ENCODE results near the gene MAPKAPK5. TPM values are rescaled to one million over a fixed set of nuclear protein-coding genes. Genes with fewer than 3 reads are reported as not detected.

MAPKAPK5 gene
- total RNA-seq, 1 experiment from 2014 or later, result 85.7 TPM

DNA sequence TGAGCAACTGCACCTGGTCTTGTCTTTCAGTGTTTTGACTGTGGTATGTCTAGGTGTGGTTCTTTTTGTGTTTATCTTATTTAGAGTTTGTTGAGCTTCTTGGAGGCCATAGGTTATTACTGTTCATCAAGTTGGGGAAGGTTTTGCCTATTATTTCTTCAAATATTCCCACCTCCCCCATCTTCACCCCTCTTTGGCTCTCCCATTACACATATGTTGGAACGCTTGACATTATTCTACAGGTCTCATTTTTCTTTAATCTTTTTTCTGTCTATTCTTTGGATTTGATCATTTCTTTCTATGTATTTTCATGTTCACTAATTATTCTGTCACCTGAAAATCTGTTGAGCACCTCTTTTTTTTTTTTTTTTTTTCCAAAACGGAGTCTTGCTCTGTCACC is 16.2 kb downstream of the MAPKAPK5 start:
- no peak overlapping the region for H2BK20ac ChIP-seq (ENCODE audit: low read depth, low read length, poor library complexity, severe bottlenecking)
- H3K9me3 ChIP-seq (ENCODE audit: control insufficient read depth, low read depth, low read length), result no peaks in the 10 kb centered on the region
- DNase-seq, result no peak
- H3K23me2 ChIP-seq (ENCODE audit: insufficient read length, low read depth, low read length, poor library complexity, severe bottlenecking), result no peaks in the 10 kb centered on the region
- Mint-ChIP-seq H3K9me3 (0 out of 5 replicates have a peak, but pooled peaks cover 0 to 3% of the 10 kb centered on the region in 2 experiments), H3K27me3 (ENCODE audit: low read depth) (no peaks in the 10 kb centered on the region), H3K4me1 (peaks cover 8 to 12% of the 10 kb centered on the region in 2 experiments; a peak in 3 of 4 replicates), H3K27ac (peak overlapping the region in 1 of 3 experiments; percentile 16; a peak in 1 of 7 replicates), H3K36me3 (ENCODE audit: insufficient read depth in 1 of 3, low read depth in 3 of 3) (peaks cover 11 to 18% (median 12%) of the 10 kb centered on the region in 3 experiments), H3K4me3 (no peak overlapping the region)
- no peaks in the 10 kb centered on the region; the same call in 1 of the 2 replicates for H3K4me1 ChIP-seq (ENCODE audit: insufficient read depth, low read length)
- H3K23ac ChIP-seq (ENCODE audit: insufficient read length, low read depth, low read length), result no peak overlapping the region
- WGBS (ENCODE audit: extremely low coverage, insufficient read length, low lambda C conversion rate), result no CpG with 5 or more reads among the region's 2 CpGs
- H3K27me3 ChIP-seq (ENCODE audit: insufficient read depth, low read length), result no peaks in the 10 kb centered on the region
- H4K5ac ChIP-seq (ENCODE audit: insufficient read length, low read depth, low read length), result no peak overlapping the region
- no peak overlapping the region for H3K27ac ChIP-seq (ENCODE audit: insufficient read length, low read depth, low read length)
- H2BK15ac ChIP-seq (ENCODE audit: low read depth, low read length), result no peak overlapping the region
- H4K91ac ChIP-seq (ENCODE audit: insufficient read length, low read depth, low read length), result no peak overlapping the region
- H2AFZ ChIP-seq (ENCODE audit: low read length), result no peak overlapping the region
- no peaks in the 10 kb centered on the region for H4K20me1 ChIP-seq (ENCODE audit: control insufficient read depth, insufficient read depth, insufficient read length)
- TF ChIP-seq, protein P1, sequence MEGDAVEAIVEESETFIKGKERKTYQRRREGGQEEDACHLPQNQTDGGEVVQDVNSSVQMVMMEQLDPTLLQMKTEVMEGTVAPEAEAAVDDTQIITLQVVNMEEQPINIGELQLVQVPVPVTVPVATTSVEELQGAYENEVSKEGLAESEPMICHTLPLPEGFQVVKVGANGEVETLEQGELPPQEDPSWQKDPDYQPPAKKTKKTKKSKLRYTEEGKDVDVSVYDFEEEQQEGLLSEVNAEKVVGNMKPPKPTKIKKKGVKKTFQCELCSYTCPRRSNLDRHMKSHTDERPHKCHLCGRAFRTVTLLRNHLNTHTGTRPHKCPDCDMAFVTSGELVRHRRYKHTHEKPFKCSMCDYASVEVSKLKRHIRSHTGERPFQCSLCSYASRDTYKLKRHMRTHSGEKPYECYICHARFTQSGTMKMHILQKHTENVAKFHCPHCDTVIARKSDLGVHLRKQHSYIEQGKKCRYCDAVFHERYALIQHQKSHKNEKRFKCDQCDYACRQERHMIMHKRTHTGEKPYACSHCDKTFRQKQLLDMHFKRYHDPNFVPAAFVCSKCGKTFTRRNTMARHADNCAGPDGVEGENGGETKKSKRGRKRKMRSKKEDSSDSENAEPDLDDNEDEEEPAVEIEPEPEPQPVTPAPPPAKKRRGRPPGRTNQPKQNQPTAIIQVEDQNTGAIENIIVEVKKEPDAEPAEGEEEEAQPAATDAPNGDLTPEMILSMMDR (conservative IDR thresholded peaks at IDR 0.05), result no peak
- no peak overlapping the region for H2BK12ac ChIP-seq (ENCODE audit: insufficient read length, low read depth, low read length)
- H3K79me1 ChIP-seq (ENCODE audit: insufficient read depth, low read depth, low read length, poor library complexity, severe bottlenecking), result peaks cover 3% of the 10 kb centered on the region
- no peak overlapping the region for H3K9ac ChIP-seq (ENCODE audit: extremely low read depth, insufficient read length, low read length)
- H2BK120ac ChIP-seq (ENCODE audit: low read depth, low read length, poor library complexity, severe bottlenecking), result no peak overlapping the region
- H3K56ac ChIP-seq (ENCODE audit: insufficient read length, low read depth, low read length), result no peak overlapping the region
- H3K4me2 ChIP-seq (ENCODE audit: insufficient read depth, insufficient read length, low read length), result no peak overlapping the region
- no peak overlapping the region for H3K4ac ChIP-seq (ENCODE audit: low read depth, low read length)
- peaks cover 17% of the 10 kb centered on the region; the same call in 1 of the 2 replicates for H3K79me2 ChIP-seq (ENCODE audit: insufficient read depth, low read length)
- H4K8ac ChIP-seq (replicated peaks; ENCODE audit: insufficient read length, low read depth, low read length), result no peak overlapping the region
- no peak overlapping the region for H2AK5ac ChIP-seq (ENCODE audit: insufficient read length, low read length)
- no peak overlapping the region for H2BK5ac ChIP-seq (ENCODE audit: insufficient read length, low read length)
- no peak overlapping the region for H3T11ph ChIP-seq (ENCODE audit: low read length)
- no peak overlapping the region for H3K18ac ChIP-seq (ENCODE audit: insufficient read length, low read depth, low read length)
- H3K14ac ChIP-seq (ENCODE audit: insufficient read depth, low read length), result no peak overlapping the region

All from H9 (cell line).